SK-N-SH (cell line): Measurements from ENCODE around the gene SRD5A1. TPM values are rescaled to one million over a fixed set of nuclear protein-coding genes. Genes with fewer than 3 reads are reported as not detected.
A peak's percentile ranks its signal among the peaks of the same experiment; 100 is the strongest.

Experiments used
- CTCF ChIA-PET: fragments of 300-600, 350-600 bp; formaldehyde crosslinking; extraction: SDS; loops from one replicate; lab custom pipeline; 2021; lab: Yijun Ruan, JAX
- POLR2A ChIA-PET: fragments of 350-600 bp; sonication (Branson Sonifier 250); formaldehyde crosslinking; extraction: SDS; loops from one replicate; lab custom pipeline; 2020; ENCODE audit warnings: antibody characterized with exemption, inconsistent platforms; lab: Yijun Ruan, JAX
- DNase-seq: peaks from one replicate; pipeline ENCODE4 v3.0.0; 2012
- H2AFZ ChIP-seq: fragments of 200-600 bp; sonication (generic); 2 replicates; pipeline ENCODE4 v1.8.1; 2016; ENCODE audit warnings: antibody characterized with exemption, mild to moderate bottlenecking, low read depth
- H3F3A ChIP-seq: fragments of 200-600 bp; sonication (generic); replicated peaks from 2 replicates; pipeline ENCODE3; 2016; ENCODE audit warnings: antibody characterized with exemption, mild to moderate bottlenecking; ENCODE audit not compliant: insufficient read depth
- H3K27ac ChIP-seq, 2 experiments: fragments of 200-500 bp in 1 of 2; fragments of 200-600 bp in 1 of 2; sonication (Bioruptor generic) in 1 of 2; sonication (generic), shearing (Covaris generic) in 1 of 2; 2 replicates each; pipeline versions ENCODE4 v1.5.1 to v1.6.1; 2014 to 2016; ENCODE audit warnings: low read depth in 2 of 2, inconsistent platforms in 1 of 2, low read length in 1 of 2, mild to moderate bottlenecking in 1 of 2, mixed read lengths in 1 of 2
- H3K27me3 ChIP-seq: fragments of 200-600 bp; sonication (generic), shearing (Covaris generic); 2 replicates; pipeline ENCODE4 v1.6.1; 2016; ENCODE audit warnings: mixed run types; ENCODE audit not compliant: insufficient read depth
- H3K36me3 ChIP-seq, 2 experiments: fragments of 200-500 bp in 1 of 2; fragments of 200-600 bp in 1 of 2; sonication (Bioruptor generic) in 1 of 2; sonication (generic) in 1 of 2; replicated peaks in 1 of 2; 2 replicates each; pipeline versions ENCODE3 to v1.5.1; 2014 to 2016; ENCODE audit warnings: low read length in 1 of 2, mild to moderate bottlenecking in 1 of 2; ENCODE audit not compliant: insufficient read depth in 2 of 2, control insufficient read depth in 1 of 2
- H3K4me1 ChIP-seq, 2 experiments: fragments of 200-500 bp in 1 of 2; fragments of 200-600 bp in 1 of 2; sonication (Bioruptor generic) in 1 of 2; sonication (generic), shearing (Covaris generic) in 1 of 2; 2 replicates each; pipeline versions ENCODE4 v1.5.1 to v1.6.1; 2014 to 2016; ENCODE audit warnings: low read depth in 1 of 2, low read length in 1 of 2, mixed run types in 1 of 2; ENCODE audit not compliant: insufficient read depth in 2 of 2, control insufficient read depth in 1 of 2
- H3K4me2 ChIP-seq: fragments of 200-600 bp; sonication (generic), shearing (Covaris generic); 2 replicates; pipeline ENCODE4 v1.6.1; 2017; ENCODE audit warnings: mixed run types
- H3K4me3 ChIP-seq, 2 experiments: fragments of 200-500 bp in 1 of 2; fragments of 200-600 bp in 1 of 2; sonication (Bioruptor generic) in 1 of 2; sonication (generic), shearing (Covaris generic) in 1 of 2; 2 replicates each; pipeline versions ENCODE4 v1.5.1 to v1.8.1; 2014 to 2016; ENCODE audit warnings: low read depth in 2 of 2, inconsistent platforms in 1 of 2, low read length in 1 of 2, mild to moderate bottlenecking in 1 of 2, mixed read lengths in 1 of 2, moderate library complexity in 1 of 2
- H3K79me2 ChIP-seq: fragments of 200-600 bp; sonication (generic); 2 replicates; pipeline ENCODE4 v1.8.1; 2017; ENCODE audit warnings: mild to moderate bottlenecking; ENCODE audit not compliant: insufficient read depth
- H3K9ac ChIP-seq: fragments of 200-600 bp; sonication (generic); 2 replicates; pipeline ENCODE4 v1.6.1; 2017; ENCODE audit warnings: mixed run types
- H3K9me2 ChIP-seq: fragments of 200-600 bp; sonication (generic); 2 replicates; pipeline ENCODE4 v1.6.1; 2017; ENCODE audit warnings: mixed run types
- H3K9me3 ChIP-seq: fragments of 200-600 bp; sonication (generic); 2 replicates; pipeline ENCODE4 v1.6.1; 2017; ENCODE audit warnings: mixed run types, mild to moderate bottlenecking, moderate library complexity
- H4K20me1 ChIP-seq: fragments of 200-600 bp; sonication (generic); 2 replicates; pipeline ENCODE4 v1.6.1; 2017; ENCODE audit warnings: mild to moderate bottlenecking, mixed run types; ENCODE audit not compliant: insufficient read depth
- CHD2 ChIP-seq: fragments of 150-350 bp; IDR thresholded peaks from 2 replicates; pipeline ENCODE4 v1.6.1; 2018; ENCODE audit warnings: low read length; ENCODE audit not compliant: partially characterized antibody
- ELF1 ChIP-seq: IDR thresholded peaks from 2 replicates; pipeline ENCODE4 v1.4.0; 2012
- EP300 ChIP-seq, 2 experiments: IDR thresholded peaks; 2 replicates each; pipeline versions ENCODE4 v1.4.0 to v1.6.1; 2012; ENCODE audit warnings: borderline replicate concordance in 1 of 2, low read depth in 1 of 2, low read length in 1 of 2
- EZH2phosphoT487 ChIP-seq: fragments of 200-600 bp; sonication (generic); IDR thresholded peaks from 2 replicates; pipeline ENCODE4 v1.6.1; 2017; ENCODE audit warnings: low read depth, mixed run types, mild to moderate bottlenecking, antibody characterized with exemption, moderate library complexity, borderline replicate concordance
- FOXJ3 ChIP-seq: sonication (generic); formaldehyde crosslinking; IDR thresholded peaks from 2 replicates; pipeline ENCODE4 v1.5.1; 2020; ENCODE audit warnings: mild to moderate bottlenecking, missing genetic modification reagents
- GATA2 ChIP-seq: sonication (generic); formaldehyde crosslinking; IDR thresholded peaks from 2 replicates; pipeline ENCODE4 v1.5.0; 2020; ENCODE audit warnings: mild to moderate bottlenecking, missing genetic modification reagents
- MEF2A ChIP-seq: IDR thresholded peaks from 2 replicates; pipeline ENCODE4 v1.4.0; 2012; ENCODE audit warnings: low read depth, borderline replicate concordance
- NFIC ChIP-seq: IDR thresholded peaks from 2 replicates; pipeline ENCODE4 v1.4.0; 2012; ENCODE audit warnings: borderline replicate concordance
- RAD21 ChIP-seq: IDR thresholded peaks from 2 replicates; pipeline ENCODE4 v1.6.1; 2012; ENCODE audit warnings: mild to moderate bottlenecking, low read length
- RCOR1 ChIP-seq: fragments of 150-350 bp; IDR thresholded peaks from 2 replicates; pipeline ENCODE4 v1.6.1; 2017; ENCODE audit warnings: antibody characterized with exemption, low read length
- RFX5 ChIP-seq: IDR thresholded peaks from 2 replicates; pipeline ENCODE4 v1.6.1; 2012; ENCODE audit warnings: mild to moderate bottlenecking, improper control_type of control experiment, low read length
- RXRA ChIP-seq: IDR thresholded peaks from 2 replicates; pipeline ENCODE4 v1.4.0; 2012; ENCODE audit warnings: low read depth, mild to moderate bottlenecking, borderline replicate concordance
- SIN3A ChIP-seq: IDR thresholded peaks from 2 replicates; pipeline ENCODE4 v1.6.1; 2012; ENCODE audit warnings: low read depth, mild to moderate bottlenecking, low read length, moderate library complexity, borderline replicate concordance
- SMC3 ChIP-seq: IDR thresholded peaks from 2 replicates; pipeline ENCODE4 v1.6.1; 2012; ENCODE audit warnings: low read depth, low read length, improper control_type of control experiment
- TAF1 ChIP-seq: IDR thresholded peaks from 2 replicates; pipeline ENCODE4 v1.6.1; 2012; ENCODE audit warnings: low read depth, mild to moderate bottlenecking, low read length, moderate library complexity, borderline replicate concordance
- USF1 ChIP-seq: IDR thresholded peaks from 2 replicates; pipeline ENCODE4 v1.4.0; 2012; ENCODE audit warnings: low read depth, borderline replicate concordance
- YY1 ChIP-seq: IDR thresholded peaks from 2 replicates; pipeline ENCODE4 v1.4.0; 2012; ENCODE audit warnings: low read depth, mild to moderate bottlenecking
- ZBTB33 ChIP-seq: IDR thresholded peaks from 2 replicates; pipeline ENCODE4 v1.4.0; 2012; ENCODE audit warnings: low read depth, borderline replicate concordance
- WGBS: methylation state at CpG from one replicate; pipeline ENCODE4 v1.1.6; 2017; ENCODE audit warnings: low lambda C conversion rate; 5-methylcytosine and 5-hydroxymethylcytosine counted together
- polyA plus RNA-seq, 3 experiments: library from polyadenylated mRNA; depleted of rRNA; stranded (reverse); fragments of >200 nt; gene quantifications; 2 replicates each; pipeline ENCODE4 v1.2.3, GENCODE V29; 2012
- TF ChIP-seq, protein P1 (sequence below): IDR thresholded peaks from 2 replicates; pipeline ENCODE4 v1.4.0; 2012; ENCODE audit warnings: low read depth

Gene SRD5A1
- polyA plus RNA-seq, 1 of the 3 experiments (the other 2 are of a cell fraction): 24.0 TPM

DNA sequence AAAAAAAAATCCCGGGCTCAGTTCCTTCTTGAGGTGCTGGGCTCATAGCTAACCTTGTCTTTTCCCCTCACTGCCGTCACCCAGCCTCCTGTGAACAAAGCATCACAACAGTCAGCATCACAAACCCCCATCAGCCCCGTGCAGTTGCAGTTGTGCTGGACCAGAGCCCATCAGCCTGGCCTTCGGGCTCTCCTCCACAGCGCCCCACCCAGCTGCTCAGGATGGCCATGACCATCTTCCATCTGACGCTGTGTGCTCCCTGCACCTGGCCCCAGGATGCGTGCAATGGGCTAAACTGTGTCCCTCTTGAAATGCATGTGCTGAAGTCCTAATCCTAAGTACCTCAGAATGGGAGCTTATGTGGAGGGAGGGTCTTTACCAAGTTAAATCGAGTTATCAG is 48.5 kb upstream of the SRD5A1 start:
- no peak overlapping the region for H2AFZ ChIP-seq
- POLR2A ChIA-PET: no interaction called here

DNA sequence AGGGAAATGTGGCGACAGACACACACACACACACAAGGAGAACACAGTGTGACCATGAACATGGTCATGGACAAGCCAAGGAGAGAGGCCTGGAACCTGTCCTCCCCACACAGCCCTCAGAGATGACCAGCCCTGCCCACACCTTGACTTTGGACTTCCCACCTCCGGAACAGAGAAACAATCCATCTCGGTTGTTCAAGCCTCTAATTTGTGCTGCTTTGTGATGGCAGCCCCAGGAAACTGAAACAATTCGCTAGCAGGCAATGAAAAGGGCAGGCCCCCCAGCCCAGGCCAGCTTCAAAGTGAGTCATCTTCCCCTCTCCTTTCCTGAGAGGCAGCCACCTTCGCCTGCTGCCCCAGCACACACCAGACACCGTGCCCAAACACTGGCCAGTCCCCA is 48.1 kb upstream of the SRD5A1 start:
- Histone ChIP-seq H3F3A (no peaks in the 10 kb centered on the region), H3K4me3 (no peak overlapping the region), H3K9ac (no peak overlapping the region), H3K9me3 (no peaks in the 10 kb centered on the region), H3K4me2 (no peak overlapping the region), H3K36me3 (no peaks in the 10 kb centered on the region), H3K9me2 (no peaks in the 10 kb centered on the region), H3K4me1 (peaks cover 9 to 19% of the 10 kb centered on the region in 2 experiments; a peak in 1 of 4 replicates), H2AFZ (no peak overlapping the region), H4K20me1 (no peaks in the 10 kb centered on the region), H3K79me2 (no peaks in the 10 kb centered on the region), H3K27ac (no peak overlapping the region), H3K27me3 (no peaks in the 10 kb centered on the region)
- CTCF ChIA-PET: interaction anchor here (0.7 to 2.1 kb wide), 2 partner anchors 57 to 160 kb away, joined by 4 to 9 read pairs; no protein-coding TSS in a partner anchor
- no peak for TF ChIP-seq CHD2
- TF ChIP-seq ZBTB33: no peak
- TF ChIP-seq RXRA: no peak
- TF ChIP-seq RAD21: no peak
- no peak for TF ChIP-seq EP300 (IDR thresholded peaks at IDR 0.05; ENCODE audit: borderline replicate concordance in 1 of 2, low read depth in 1 of 2, low read length in 1 of 2)
- TF ChIP-seq EZH2phosphoT487: no peak
- no peak for TF ChIP-seq USF1
- no peak for TF ChIP-seq RFX5
- TF ChIP-seq SMC3: no peak
- no peak for TF ChIP-seq NFIC
- TF ChIP-seq SIN3A: no peak
- TF ChIP-seq RCOR1: no peak
- TF ChIP-seq MEF2A: no peak
- no peak for TF ChIP-seq TAF1
- TF ChIP-seq, protein P1, sequence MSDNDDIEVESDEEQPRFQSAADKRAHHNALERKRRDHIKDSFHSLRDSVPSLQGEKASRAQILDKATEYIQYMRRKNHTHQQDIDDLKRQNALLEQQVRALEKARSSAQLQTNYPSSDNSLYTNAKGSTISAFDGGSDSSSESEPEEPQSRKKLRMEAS: no peak
- no peak for TF ChIP-seq YY1
- no peak for TF ChIP-seq ELF1
- TF ChIP-seq GATA2 (CRISPR knock-in tag): no peak
- no peak for DNase-seq
- WGBS: 73% methylated on average over 5 of the region's 6 CpGs
- POLR2A ChIA-PET: no interaction called here

More for the DNA sequence above, 48.5 kb upstream of the SRD5A1 start:
- DNase-seq: peak; percentile 48
- Histone ChIP-seq H4K20me1 (no peaks in the 10 kb centered on the region), H3F3A (no peaks in the 10 kb centered on the region), H3K4me1 (peaks cover 9 to 19% of the 10 kb centered on the region in 2 experiments; a peak in 1 of 4 replicates), H3K4me2 (no peak overlapping the region), H3K27me3 (no peaks in the 10 kb centered on the region), H3K9ac (no peak overlapping the region), H3K79me2 (no peaks in the 10 kb centered on the region), H3K36me3 (no peaks in the 10 kb centered on the region), H3K9me3 (no peaks in the 10 kb centered on the region), H3K27ac (no peak overlapping the region), H3K4me3 (no peak overlapping the region), H3K9me2 (no peaks in the 10 kb centered on the region)
- 75% methylated on average over 6 of the region's 8 CpGs for WGBS
- TF ChIP-seq SMC3 (no peak), ZBTB33 (no peak), FOXJ3 (CRISPR knock-in tag) (no peak)
- CTCF ChIA-PET: interaction anchor here (0.7 to 2.1 kb wide), 2 partner anchors 58 to 160 kb away, joined by 4 to 9 read pairs; no protein-coding TSS in a partner anchor
